GM10266 (cell line): ENCODE results near the gene FARP1.

Experiments used
- DNase-seq: peaks from one replicate; pipeline ENCODE4 v3.0.0; 2012; ENCODE audit errors: extremely low spot score
- TF ChIP-seq, protein P1 (sequence below): IDR thresholded peaks from 2 replicates; pipeline ENCODE4 v1.5.1; 2012; ENCODE audit warnings: mild to moderate bottlenecking, low read depth; ENCODE audit not compliant: control insufficient read depth, insufficient read depth; ENCODE audit errors: missing control alignments

Gene FARP1

DNA sequence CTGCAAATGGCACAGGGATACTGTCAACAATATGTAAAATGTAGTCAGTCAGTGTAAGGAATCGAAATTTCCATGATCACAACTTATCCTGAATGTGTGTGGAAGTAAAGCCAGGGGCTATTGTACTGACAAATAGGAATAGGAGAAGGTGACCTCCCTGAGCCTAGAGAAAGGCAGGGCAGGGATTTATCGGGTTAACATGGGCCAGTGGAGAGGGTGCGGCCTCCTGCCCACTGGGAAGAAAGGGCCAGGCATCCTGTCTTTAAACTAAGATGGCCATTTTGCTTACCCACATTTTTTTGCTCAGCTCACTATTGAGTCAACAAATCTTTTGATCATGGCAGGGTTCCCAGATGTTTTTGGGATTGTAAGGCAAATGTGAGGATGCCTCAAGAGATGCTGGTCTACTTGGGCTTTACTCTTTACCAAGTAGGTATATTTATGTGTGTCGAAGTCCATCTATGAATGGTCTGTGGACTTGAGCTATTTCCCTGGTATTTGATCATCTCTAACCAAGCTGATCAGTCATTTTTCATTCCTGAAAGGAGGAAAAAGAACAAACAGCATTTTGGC lies 150.8 kb downstream of the FARP1 start:
- no peak for DNase-seq
- TF ChIP-seq, protein P1, sequence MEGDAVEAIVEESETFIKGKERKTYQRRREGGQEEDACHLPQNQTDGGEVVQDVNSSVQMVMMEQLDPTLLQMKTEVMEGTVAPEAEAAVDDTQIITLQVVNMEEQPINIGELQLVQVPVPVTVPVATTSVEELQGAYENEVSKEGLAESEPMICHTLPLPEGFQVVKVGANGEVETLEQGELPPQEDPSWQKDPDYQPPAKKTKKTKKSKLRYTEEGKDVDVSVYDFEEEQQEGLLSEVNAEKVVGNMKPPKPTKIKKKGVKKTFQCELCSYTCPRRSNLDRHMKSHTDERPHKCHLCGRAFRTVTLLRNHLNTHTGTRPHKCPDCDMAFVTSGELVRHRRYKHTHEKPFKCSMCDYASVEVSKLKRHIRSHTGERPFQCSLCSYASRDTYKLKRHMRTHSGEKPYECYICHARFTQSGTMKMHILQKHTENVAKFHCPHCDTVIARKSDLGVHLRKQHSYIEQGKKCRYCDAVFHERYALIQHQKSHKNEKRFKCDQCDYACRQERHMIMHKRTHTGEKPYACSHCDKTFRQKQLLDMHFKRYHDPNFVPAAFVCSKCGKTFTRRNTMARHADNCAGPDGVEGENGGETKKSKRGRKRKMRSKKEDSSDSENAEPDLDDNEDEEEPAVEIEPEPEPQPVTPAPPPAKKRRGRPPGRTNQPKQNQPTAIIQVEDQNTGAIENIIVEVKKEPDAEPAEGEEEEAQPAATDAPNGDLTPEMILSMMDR: no peak

DNA sequence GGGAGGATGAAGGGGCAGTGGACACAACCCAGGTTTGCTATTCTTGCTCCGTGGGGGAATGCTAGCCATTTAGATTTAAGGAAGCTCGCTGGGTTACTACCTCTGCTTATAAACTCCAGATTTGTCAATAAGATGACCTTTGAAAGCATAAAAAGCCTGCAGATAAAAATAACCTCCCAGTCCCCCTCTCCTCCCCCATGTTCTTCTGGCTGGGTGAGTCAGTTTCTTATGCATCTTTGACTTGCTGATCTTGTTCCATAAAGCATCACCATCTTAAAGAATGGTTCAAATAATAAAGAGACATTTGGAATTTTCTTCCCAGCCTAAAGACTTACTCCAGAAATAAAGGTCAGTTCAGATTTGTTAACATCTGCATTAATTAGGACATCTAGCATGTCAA lies 152.5 kb downstream of the FARP1 start:
- TF ChIP-seq, protein P1: no peak
- DNase-seq: no peak

DNA sequence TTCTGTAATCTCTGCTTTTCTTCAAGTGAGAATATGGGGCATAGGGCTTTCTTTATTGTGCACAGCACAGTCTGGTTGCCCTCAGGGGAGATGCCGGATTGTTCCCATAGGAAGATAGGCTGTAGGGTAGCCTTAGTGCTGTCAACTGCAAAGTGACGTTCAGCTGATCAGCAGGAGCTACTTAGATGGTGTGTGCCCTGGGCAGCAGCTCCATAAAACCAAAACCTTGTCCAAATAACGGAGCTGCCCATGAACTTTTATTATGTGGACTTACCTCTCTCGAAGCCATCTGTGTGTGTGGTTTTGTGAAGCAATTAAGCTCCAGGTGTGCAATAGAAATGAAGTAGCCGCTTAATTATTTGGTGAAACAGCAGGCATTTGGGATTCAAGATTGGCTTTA lies 154.2 kb downstream of the FARP1 start:
- TF ChIP-seq, protein P1: no peak
- DNase-seq: no peak

DNA sequence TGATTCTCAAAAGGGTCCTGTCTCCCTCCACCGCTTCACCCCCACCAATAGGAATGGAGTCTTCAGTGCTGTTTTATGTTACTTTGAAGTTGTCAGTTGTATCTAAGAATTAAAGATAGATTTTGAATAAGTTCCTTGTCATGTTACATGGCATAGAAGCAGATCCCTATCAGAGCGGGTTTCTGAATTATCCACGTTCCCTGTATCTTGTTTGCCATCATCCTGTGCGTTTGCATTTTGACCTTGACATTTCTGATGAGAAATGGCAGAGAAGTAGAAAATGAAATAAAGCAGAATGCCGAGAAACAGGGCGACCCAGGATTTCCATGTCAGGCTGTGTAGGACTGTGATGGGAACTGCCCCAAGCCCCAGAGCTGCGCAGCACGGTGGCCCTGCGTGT lies 154.9 kb downstream of the FARP1 start:
- TF ChIP-seq, protein P1: no peak
- no peak for DNase-seq

DNA sequence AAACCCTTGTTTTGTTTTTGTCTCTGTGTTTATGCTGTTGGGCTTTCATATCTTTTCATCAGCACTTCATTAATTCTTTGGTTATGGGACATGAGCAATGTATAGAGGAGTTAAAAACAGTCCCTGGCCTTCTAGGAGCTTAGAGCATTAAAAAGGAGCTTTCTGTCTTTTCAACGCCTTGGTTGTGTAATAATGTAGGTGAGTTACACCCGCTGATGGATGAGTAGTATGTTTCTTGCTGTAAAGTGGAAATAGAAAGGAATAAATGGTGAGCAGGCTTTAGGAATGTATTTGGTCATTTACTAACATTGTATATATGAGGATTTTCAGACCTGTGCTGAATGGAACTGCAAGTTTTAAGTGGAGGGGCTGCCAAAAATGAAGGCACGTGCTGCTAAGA lies 155.7 kb downstream of the FARP1 start:
- DNase-seq: no peak
- TF ChIP-seq, protein P1: no peak

DNA sequence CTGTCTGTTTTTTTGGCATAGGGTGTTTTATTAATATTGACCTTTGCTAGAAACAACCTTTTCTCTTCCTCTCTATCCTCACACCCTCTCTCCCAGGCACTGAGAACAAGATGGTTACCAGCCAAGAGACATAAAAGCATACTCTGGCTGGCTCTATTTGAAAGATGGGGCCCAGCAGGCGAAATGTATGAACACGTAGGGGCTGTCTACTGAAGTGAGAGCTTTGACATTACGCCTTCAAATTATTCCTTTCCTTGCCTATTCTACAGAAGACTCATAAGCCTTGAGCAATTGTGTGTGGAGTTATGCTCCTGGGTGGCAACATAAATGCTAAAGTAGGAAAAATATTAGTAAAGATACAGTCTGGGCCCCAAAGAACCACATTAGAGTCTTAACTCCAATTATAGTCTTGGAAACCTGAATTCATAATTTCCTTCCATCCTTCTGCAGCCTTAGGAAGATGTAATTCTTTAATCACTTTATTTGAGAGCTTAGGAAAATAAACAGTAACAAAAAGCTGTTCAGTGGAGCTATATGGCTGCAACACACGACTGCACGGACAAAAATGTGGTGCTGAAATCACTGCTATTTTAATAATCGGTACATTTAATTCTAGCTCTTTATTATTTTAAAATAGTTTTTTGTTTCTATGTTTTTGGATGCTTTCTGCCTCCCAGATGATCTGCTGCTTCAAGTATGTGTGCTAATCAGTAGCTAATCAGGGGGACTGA lies 156.5 kb downstream of the FARP1 start:
- TF ChIP-seq, protein P1: no peak
- DNase-seq: no peak

DNA sequence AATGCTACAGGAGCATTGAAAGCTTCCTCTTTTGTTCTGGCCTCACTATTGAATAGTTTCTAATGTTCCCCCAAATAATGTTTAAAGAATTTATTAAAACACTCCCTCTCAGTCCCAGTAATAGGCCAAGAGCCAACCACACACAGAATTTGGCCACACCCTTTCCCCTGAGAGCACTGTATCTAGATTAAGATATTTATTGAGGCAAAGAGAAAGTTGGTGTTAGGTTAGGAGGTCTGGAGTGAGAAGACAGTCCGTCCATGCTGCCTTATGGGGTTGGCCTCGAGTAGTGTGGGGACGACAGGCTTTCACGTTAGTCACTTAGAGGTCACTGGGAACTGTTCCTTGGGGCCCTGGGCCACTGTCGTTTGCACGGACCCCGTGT lies 157.1 kb downstream of the FARP1 start:
- DNase-seq: no peak
- TF ChIP-seq, protein P1: no peak
